Spleen (tissue), 11 donors: ENCODE measurements around the gene TRPC6. TPM values are rescaled to one million over a fixed set of nuclear protein-coding genes. Genes with fewer than 3 reads are reported as not detected.
A peak's percentile ranks its signal among the peaks of the same experiment; 100 is the strongest.

Source experiments
- DNase-seq: peaks from one replicate; pipeline ENCODE4 v3.0.0-alpha.2; 2020
- H3K27ac ChIP-seq, 8 donors: fragments of 200-600 bp; sonication (generic) in 7 of 8; 1 replicate in 4 of 8; 2 replicates in 4 of 8; pipeline versions ENCODE4 v1.5.0 to v1.8.0; 2016 to 2021; ENCODE audit warnings: inconsistent platforms in 4 of 8, mild to moderate bottlenecking in 4 of 8, moderate library complexity in 1 of 8
- H3K27me3 ChIP-seq, 7 donors: fragments of 200-600 bp; sonication (generic) in 6 of 7; replicated peaks in 1 of 7; 1 replicate in 4 of 7; 2 replicates in 3 of 7; pipeline versions ENCODE4 v1.5.0 to v1.8.0; 2016 to 2021; ENCODE audit warnings: inconsistent platforms in 3 of 7, mild to moderate bottlenecking in 1 of 7
- H3K36me3 ChIP-seq, 6 donors: fragments of 200-600 bp; sonication (generic) in 5 of 6; 1 replicate in 4 of 6; 2 replicates in 2 of 6; pipeline versions ENCODE4 v1.5.0 to v1.8.0; 2016 to 2021; ENCODE audit warnings: inconsistent platforms in 2 of 6
- H3K4me1 ChIP-seq, 6 donors: fragments of 200-600 bp; sonication (generic) in 5 of 6; 1 replicate in 3 of 6; 2 replicates in 3 of 6; pipeline versions ENCODE4 v1.5.0 to v1.8.0; 2016 to 2021; ENCODE audit warnings: inconsistent platforms in 3 of 6
- H3K4me3 ChIP-seq, 8 donors: fragments of 200-600 bp; sonication (generic) in 7 of 8; 1 replicate in 4 of 8; 2 replicates in 4 of 8; pipeline versions ENCODE4 v1.5.0 to v1.8.0; 2016 to 2021; ENCODE audit warnings: inconsistent platforms in 4 of 8, mild to moderate bottlenecking in 4 of 8, moderate library complexity in 2 of 8
- H3K9me3 ChIP-seq, 8 donors: fragments of 200-600 bp; sonication (generic) in 7 of 8; 1 replicate in 4 of 8; 2 replicates in 4 of 8; pipeline versions ENCODE4 v1.5.0 to v1.8.0; 2016 to 2021; ENCODE audit warnings: inconsistent platforms in 4 of 8
- POLR2A ChIP-seq, 3 donors: fragments of 450-650 bp; IDR thresholded peaks; one replicate each; pipeline ENCODE4 v1.5.1; 2017; ENCODE audit warnings: antibody characterized with exemption in 3 of 3, mild to moderate bottlenecking in 1 of 3
- POLR2AphosphoS5 ChIP-seq, 3 donors: sonication (generic); formaldehyde crosslinking; IDR thresholded peaks; one replicate each; pipeline ENCODE4 v1.5.1; 2017; ENCODE audit warnings: antibody characterized with exemption in 3 of 3
- WGBS, 5 donors: extraction: QIAGEN DNeasy Blood & Tissue Kit in 3 of 5; methylation state at CpG; one replicate each; pipeline versions ENCODE4 v1.1.5 to v1.1.7; 2013 to 2018; 5-methylcytosine and 5-hydroxymethylcytosine counted together
- intact Hi-C: fragments of 100-400 bp; cut with DNase I; formaldehyde crosslinking; loops from one replicate; pipeline ENCODE4 v1.15.0; 2023; ENCODE audit warnings: low total_unique reads
- polyA plus RNA-seq, 3 donors: library from polyadenylated mRNA; stranded (reverse); fragments of 200-250 nt; gene quantifications; one replicate each; pipeline ENCODE4 v1.2.1, GENCODE V29; 2013
- total RNA-seq, 7 donors: library from RNA; depleted of rRNA in 3 of 7; stranded (reverse); fragments of >200 nt in 3 of 7; fragmentation: NEBNext Ultra II Directional in 4 of 7; extraction: Animal tissue kit (Norgen Biotek cat#: 25700) in 4 of 7; gene quantifications; one replicate each; pipeline versions ENCODE4 v1.1.0 to v1.2.1, GENCODE V29; 2016 to 2021
- TF ChIP-seq, protein P1 (sequence below), 11 experiments: fragments of 200-600 bp in 7 of 11; fragments of 450-650 bp in 4 of 11; sonication (generic) in 4 of 11; IDR thresholded peaks in 8 of 11; conservative IDR thresholded peaks in 3 of 11; 1 replicate in 7 of 11; 2 replicates in 4 of 11; pipeline versions ENCODE4 v1.4.0 to v1.8.0; 2016 to 2021; ENCODE audit warnings: antibody characterized with exemption in 11 of 11, inconsistent platforms in 4 of 11, mild to moderate bottlenecking in 1 of 11
- donor health status: healthy with polysubstance abuse.
- donor health status: DM: no; HTN: no; CAD: no; lungs with moderate emphysema.
- donor health status: DM: no; HTN: no; CAD: no.
- donor health status: Bipolar disorder and iron deficiency.
- donor health status: healthy.
- donor health status: DM: no; HTN: no; CAD: no.
- donor health status: DM: yes; HTN: yes; CAD: no.

TRPC6 gene
- total and polyA plus RNA-seq, 10 donors = 0.30 to 6.6 (median 2.3) TPM

DNA sequence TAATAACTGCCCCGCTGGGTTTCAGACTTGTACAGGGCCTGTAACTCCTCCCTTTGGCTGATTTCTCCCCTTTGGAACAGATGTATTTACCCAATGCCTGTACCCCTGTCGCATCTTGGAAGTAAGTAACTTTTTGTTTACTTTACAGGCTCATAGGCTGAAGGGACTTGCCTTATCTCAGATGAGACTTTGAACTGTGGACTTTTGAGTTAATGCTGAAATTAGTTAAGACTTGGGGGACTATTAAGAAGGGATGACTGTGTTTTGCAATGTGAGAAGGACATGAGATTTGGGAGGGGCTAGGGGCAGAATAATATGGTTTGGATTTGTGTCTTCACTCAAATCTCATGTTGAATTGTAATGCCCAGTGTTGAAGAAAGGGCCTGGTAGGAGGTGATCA is 62.0 kb downstream of the TRPC6 start:
- 70 to 80% (median 74%) methylated on average over 2 of the region's 2 CpGs for WGBS, 5 donors
- TF ChIP-seq POLR2A (IDR thresholded peaks at IDR 0.05) (no peak), POLR2AphosphoS5 (IDR thresholded peaks at IDR 0.05) (no peak)
- TF ChIP-seq, protein P1, sequence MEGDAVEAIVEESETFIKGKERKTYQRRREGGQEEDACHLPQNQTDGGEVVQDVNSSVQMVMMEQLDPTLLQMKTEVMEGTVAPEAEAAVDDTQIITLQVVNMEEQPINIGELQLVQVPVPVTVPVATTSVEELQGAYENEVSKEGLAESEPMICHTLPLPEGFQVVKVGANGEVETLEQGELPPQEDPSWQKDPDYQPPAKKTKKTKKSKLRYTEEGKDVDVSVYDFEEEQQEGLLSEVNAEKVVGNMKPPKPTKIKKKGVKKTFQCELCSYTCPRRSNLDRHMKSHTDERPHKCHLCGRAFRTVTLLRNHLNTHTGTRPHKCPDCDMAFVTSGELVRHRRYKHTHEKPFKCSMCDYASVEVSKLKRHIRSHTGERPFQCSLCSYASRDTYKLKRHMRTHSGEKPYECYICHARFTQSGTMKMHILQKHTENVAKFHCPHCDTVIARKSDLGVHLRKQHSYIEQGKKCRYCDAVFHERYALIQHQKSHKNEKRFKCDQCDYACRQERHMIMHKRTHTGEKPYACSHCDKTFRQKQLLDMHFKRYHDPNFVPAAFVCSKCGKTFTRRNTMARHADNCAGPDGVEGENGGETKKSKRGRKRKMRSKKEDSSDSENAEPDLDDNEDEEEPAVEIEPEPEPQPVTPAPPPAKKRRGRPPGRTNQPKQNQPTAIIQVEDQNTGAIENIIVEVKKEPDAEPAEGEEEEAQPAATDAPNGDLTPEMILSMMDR (IDR thresholded peaks at IDR 0.05 in 8 of 11, conservative IDR thresholded peaks at IDR 0.05 in 3 of 11) = no peak
- H3K27ac ChIP-seq = no peak overlapping the region
- no peak overlapping the region for H3K4me3 ChIP-seq
- peaks cover 0 to 6% (median under 1%) of the 10 kb centered on the region in 6 donors for H3K4me1 ChIP-seq
- H3K27me3 ChIP-seq = no peaks in the 10 kb centered on the region
- H3K9me3 ChIP-seq = peaks cover 0 to 26% (median 17%) of the 10 kb centered on the region in 8 donors
- H3K36me3 ChIP-seq = no peaks in the 10 kb centered on the region
- intact Hi-C loops = no loop called here
- no peak for DNase-seq

DNA sequence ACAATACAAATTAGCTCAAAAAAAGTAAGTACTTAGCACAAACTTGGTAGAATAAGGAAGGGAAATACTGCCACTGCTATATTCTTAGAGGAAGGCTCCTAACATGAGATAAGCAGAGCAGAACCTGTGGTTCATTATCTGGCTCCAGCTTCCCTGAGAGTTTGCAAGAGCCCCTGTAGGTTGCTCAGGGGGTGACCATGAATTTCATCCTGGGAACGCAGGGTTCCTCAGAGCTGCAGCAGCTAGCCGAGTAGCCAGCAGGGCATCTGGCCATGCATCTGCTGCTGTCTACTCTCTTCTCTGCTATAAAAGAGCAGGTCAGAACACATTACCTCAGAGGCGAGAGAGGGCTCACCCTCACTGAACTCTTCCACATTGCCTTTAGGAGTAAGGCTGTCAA is 67.3 kb downstream of the TRPC6 start:
- no peaks in the 10 kb centered on the region for H3K27me3 ChIP-seq
- no peak for DNase-seq
- intact Hi-C loops = no loop called here
- peaks cover 0 to 20% (median 13%) of the 10 kb centered on the region in 8 donors for H3K9me3 ChIP-seq
- H3K4me1 ChIP-seq = peaks cover 0 to 6% (median 0%) of the 10 kb centered on the region in 6 donors
- H3K4me3 ChIP-seq = no peak overlapping the region
- 21 to 33% (median 29%) methylated on average over 2 to 3 of the region's 3 CpGs for WGBS, 5 donors
- H3K36me3 ChIP-seq = no peaks in the 10 kb centered on the region
- TF ChIP-seq POLR2AphosphoS5 (IDR thresholded peaks at IDR 0.05) (no peak), POLR2A (IDR thresholded peaks at IDR 0.05) (no peak)
- TF ChIP-seq, protein P1 (IDR thresholded peaks at IDR 0.05 in 8 of 11, conservative IDR thresholded peaks at IDR 0.05 in 3 of 11) = no peak
- no peak overlapping the region for H3K27ac ChIP-seq

DNA sequence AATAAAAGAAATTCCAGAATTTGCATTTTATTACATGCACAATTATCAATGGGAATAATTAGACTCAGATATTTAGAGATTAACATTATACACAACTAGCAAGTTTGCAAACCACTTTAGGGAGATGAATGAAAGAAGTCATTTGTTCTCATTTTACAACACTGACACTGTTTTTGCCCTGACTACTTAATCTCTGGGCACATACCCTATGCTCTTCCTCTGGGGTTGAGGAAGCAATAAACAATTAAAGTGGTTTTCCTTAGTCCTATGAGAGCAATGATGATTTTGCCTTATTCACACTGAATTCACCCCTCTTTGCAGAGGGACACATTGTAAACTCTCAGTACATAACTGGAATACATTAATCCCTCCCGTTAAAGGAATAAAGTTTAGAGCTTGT is 72.7 kb downstream of the TRPC6 start:
- H3K27me3 ChIP-seq = no peaks in the 10 kb centered on the region
- no peak overlapping the region for H3K27ac ChIP-seq
- H3K4me1 ChIP-seq = peaks cover 0 to 12% (median 8%) of the 10 kb centered on the region in 6 donors
- no peak overlapping the region for H3K4me3 ChIP-seq
- H3K36me3 ChIP-seq = no peaks in the 10 kb centered on the region
- DNase-seq = no peak
- peaks cover 0 to 4% (median 0%) of the 10 kb centered on the region in 8 donors for H3K9me3 ChIP-seq
- intact Hi-C loops = no loop called here
- TF ChIP-seq POLR2A (IDR thresholded peaks at IDR 0.05) = no peak
- TF ChIP-seq, protein P1 (IDR thresholded peaks at IDR 0.05 in 8 of 11, conservative IDR thresholded peaks at IDR 0.05 in 3 of 11) = no peak
- TF ChIP-seq POLR2AphosphoS5 (IDR thresholded peaks at IDR 0.05) = no peak
- 16 to 86% (median 52%) methylated on average over 1 of the region's 1 CpG for WGBS, 5 donors

DNA sequence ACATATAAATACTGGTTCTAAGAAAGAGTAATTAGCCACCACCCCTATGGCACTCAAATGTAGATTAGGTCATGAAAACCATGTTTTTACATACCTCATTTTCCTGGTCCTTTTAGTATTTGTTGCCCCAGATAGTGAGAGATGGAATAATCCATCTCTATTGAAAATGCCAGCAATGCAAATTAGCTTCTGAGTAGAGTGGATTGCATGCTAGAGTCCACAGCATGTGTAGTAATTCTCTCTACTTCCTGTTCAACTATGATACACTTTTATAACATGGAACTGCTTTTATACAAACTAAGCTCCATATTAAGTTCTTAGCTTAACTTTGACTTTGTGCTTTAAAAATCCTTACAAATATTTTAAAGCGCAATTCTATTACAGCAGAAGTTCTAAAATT is 73.2 kb downstream of the TRPC6 start:
- WGBS, 5 donors = 90 to 98% (median 96%) methylated on average over 1 of the region's 1 CpG
- Histone ChIP-seq H3K36me3 (no peaks in the 10 kb centered on the region), H3K4me1 (peaks cover 0 to 12% (median 8%) of the 10 kb centered on the region in 6 donors), H3K27ac (peak overlapping the region in 1 of 8 donors; percentile 1), H3K4me3 (no peak overlapping the region), H3K27me3 (no peaks in the 10 kb centered on the region), H3K9me3 (peaks cover 0 to 4% (median 0%) of the 10 kb centered on the region in 8 donors)
- intact Hi-C loops = no loop called here
- DNase-seq = no peak
- TF ChIP-seq POLR2AphosphoS5 (IDR thresholded peaks at IDR 0.05) (no peak), POLR2A (IDR thresholded peaks at IDR 0.05) (no peak)
- TF ChIP-seq, protein P1 (IDR thresholded peaks at IDR 0.05 in 8 of 11, conservative IDR thresholded peaks at IDR 0.05 in 3 of 11) = no peak
